Karpas-422 (cell line): ENCODE results near the gene IL1R1. TPM values are rescaled to one million over a fixed set of nuclear protein-coding genes. Genes with fewer than 3 reads are reported as not detected.

Experiments
- DNase-seq: peaks from one replicate; pipeline ENCODE4 v3.0.0-alpha.2; 2015
- H2AFZ ChIP-seq: fragments of 200-600 bp; sonication (generic); 2 replicates; pipeline ENCODE4 v1.6.1; 2014; ENCODE audit warnings: antibody characterized with exemption, low read length, mixed read lengths
- H3K27ac ChIP-seq: fragments of 200-600 bp; sonication (generic); 2 replicates; pipeline ENCODE4 v1.5.1; 2014; ENCODE audit warnings: mild to moderate bottlenecking, low read length, moderate library complexity
- H3K27me3 ChIP-seq: fragments of 200-600 bp; sonication (generic); 2 replicates; pipeline ENCODE4 v1.6.1; 2014; ENCODE audit warnings: low read length, mixed read lengths
- H3K36me3 ChIP-seq: fragments of 200-600 bp; sonication (generic); 2 replicates; pipeline ENCODE4 v1.6.1; 2014; ENCODE audit warnings: low read length, mixed read lengths; ENCODE audit not compliant: insufficient read depth
- H3K4me1 ChIP-seq: fragments of 200-600 bp; sonication (generic); 2 replicates; pipeline ENCODE4 v1.6.1; 2014; ENCODE audit warnings: mild to moderate bottlenecking, low read length, mixed read lengths
- H3K4me2 ChIP-seq: fragments of 200-600 bp; sonication (generic); 2 replicates; pipeline ENCODE4 v1.6.1; 2014; ENCODE audit warnings: low read length, low read depth, mild to moderate bottlenecking; ENCODE audit not compliant: poor library complexity, severe bottlenecking
- H3K4me3 ChIP-seq: fragments of 200-600 bp; sonication (generic); 2 replicates; pipeline ENCODE4 v1.5.1; 2014; ENCODE audit warnings: mild to moderate bottlenecking, antibody characterized with exemption, low read length, mixed read lengths
- H3K79me2 ChIP-seq: fragments of 200-600 bp; sonication (generic); 2 replicates; pipeline ENCODE4 v1.6.1; 2014; ENCODE audit warnings: mild to moderate bottlenecking, low read length, mixed read lengths
- H3K9ac ChIP-seq: fragments of 200-600 bp; sonication (generic); 2 replicates; pipeline ENCODE4 v1.6.0; 2014; ENCODE audit warnings: low read length
- H3K9me2 ChIP-seq: fragments of 200-600 bp; sonication (generic), shearing (Covaris generic); replicated peaks from 2 replicates; pipeline ENCODE4 v1.6.0; 2014; ENCODE audit warnings: mild to moderate bottlenecking, low read length, moderate library complexity; ENCODE audit not compliant: insufficient read depth
- H3K9me3 ChIP-seq: fragments of 300-700, 200-600 bp; sonication (generic); 2 replicates; pipeline ENCODE4 v1.6.1; 2014; ENCODE audit warnings: low read length, mixed read lengths
- H4K20me1 ChIP-seq: fragments of 200-600 bp; sonication (generic); 2 replicates; pipeline ENCODE4 v1.6.1; 2014; ENCODE audit warnings: mild to moderate bottlenecking, antibody characterized with exemption, low read length, low read depth; ENCODE audit not compliant: insufficient read depth
- total RNA-seq: library from RNA; depleted of rRNA; stranded (reverse); fragments of >200 nt; shearing (Covaris generic); gene quantifications from 2 replicates; pipeline ENCODE4 v1.2.3, GENCODE V29; 2014; ENCODE audit warnings: low replicate concordance

IL1R1 gene
- total RNA-seq, 1 experiment from 2014 or later = not detected

- H3K9ac ChIP-seq = no peak overlapping the region
- no peaks in the 10 kb centered on the region for H3K79me2 ChIP-seq
- no peaks in the 10 kb centered on the region for H3K9me2 ChIP-seq
- no peaks in the 10 kb centered on the region for H4K20me1 ChIP-seq
- no peak overlapping the region for H3K4me2 ChIP-seq
- no peaks in the 10 kb centered on the region for H3K36me3 ChIP-seq
- no peak overlapping the region for H3K27ac ChIP-seq
- no peaks in the 10 kb centered on the region; the same call in 1 of the 2 replicates for H3K9me3 ChIP-seq
- no peak for DNase-seq
- H3K4me3 ChIP-seq = no peak overlapping the region
- 0 out of 2 replicates have a peak, but pooled peaks cover 4% of the 10 kb centered on the region for H3K27me3 ChIP-seq
- H2AFZ ChIP-seq = no peak overlapping the region
- no peaks in the 10 kb centered on the region for H3K4me1 ChIP-seq
Observed at GRCh38 chr2:102138331-102138730, 4.2 kb upstream of the IL1R1 start.

- Histone ChIP-seq H3K4me2 (no peak overlapping the region), H3K9me2 (no peaks in the 10 kb centered on the region), H3K79me2 (no peaks in the 10 kb centered on the region), H2AFZ (no peak overlapping the region), H3K27ac (no peak overlapping the region), H3K36me3 (no peaks in the 10 kb centered on the region), H3K4me1 (no peaks in the 10 kb centered on the region), H3K9me3 (peaks cover 6% of the 10 kb centered on the region), H4K20me1 (no peaks in the 10 kb centered on the region), H3K27me3 (0 out of 2 replicates have a peak, but pooled peaks cover 4% of the 10 kb centered on the region), H3K9ac (no peak overlapping the region), H3K4me3 (no peak overlapping the region)
- no peak for DNase-seq
Observed at GRCh38 chr2:102139851-102140250, 2.7 kb upstream of the IL1R1 start.

GRCh38 chr2:102140377-102140776, 2.2 kb upstream of the IL1R1 start:
- no peak for DNase-seq
- Histone ChIP-seq H3K27me3 (0 out of 2 replicates have a peak, but pooled peaks cover 4% of the 10 kb centered on the region), H3K4me1 (no peaks in the 10 kb centered on the region), H3K4me2 (no peak overlapping the region), H3K9ac (no peak overlapping the region), H2AFZ (no peak overlapping the region), H3K27ac (no peak overlapping the region), H3K9me3 (peaks cover 7% of the 10 kb centered on the region), H3K9me2 (no peaks in the 10 kb centered on the region), H3K79me2 (no peaks in the 10 kb centered on the region), H3K36me3 (no peaks in the 10 kb centered on the region), H3K4me3 (no peak overlapping the region), H4K20me1 (no peaks in the 10 kb centered on the region)

GRCh38 chr2:102141011-102141943, 1.3 kb upstream of the IL1R1 start:
- Histone ChIP-seq H3K4me3 (no peak overlapping the region), H2AFZ (no peak overlapping the region), H3K27me3 (0 out of 2 replicates have a peak, but pooled peaks cover 4% of the 10 kb centered on the region), H3K4me1 (no peaks in the 10 kb centered on the region), H3K9me3 (peaks cover 13% of the 10 kb centered on the region), H4K20me1 (no peaks in the 10 kb centered on the region), H3K9me2 (no peaks in the 10 kb centered on the region), H3K9ac (no peak overlapping the region), H3K36me3 (no peaks in the 10 kb centered on the region), H3K4me2 (no peak overlapping the region), H3K27ac (no peak overlapping the region), H3K79me2 (no peaks in the 10 kb centered on the region)
- DNase-seq = no peak

- no peaks in the 10 kb centered on the region for H3K36me3 ChIP-seq
- DNase-seq = no peak
- H4K20me1 ChIP-seq = no peaks in the 10 kb centered on the region
- no peak overlapping the region for H3K4me2 ChIP-seq
- no peak overlapping the region for H3K27ac ChIP-seq
- no peaks in the 10 kb centered on the region for H3K4me1 ChIP-seq
- 0 out of 2 replicates have a peak, but pooled peaks cover 2% of the 10 kb centered on the region for H3K27me3 ChIP-seq
- no peak overlapping the region for H3K4me3 ChIP-seq
- H3K9me2 ChIP-seq = no peaks in the 10 kb centered on the region
- H3K9ac ChIP-seq = no peak overlapping the region
- no peaks in the 10 kb centered on the region for H3K79me2 ChIP-seq
- peaks cover 17% of the 10 kb centered on the region for H3K9me3 ChIP-seq
- H2AFZ ChIP-seq = no peak overlapping the region
Observed at GRCh38 chr2:102142829-102143449, 393 bp downstream of the IL1R1 start.

GRCh38 chr2:102143450-102143985, 972 bp downstream of the IL1R1 start:
- H2AFZ ChIP-seq = no peak overlapping the region
- no peak overlapping the region for H3K4me3 ChIP-seq
- peaks cover 17% of the 10 kb centered on the region for H3K9me3 ChIP-seq
- H3K27me3 ChIP-seq = 0 out of 2 replicates have a peak, but pooled peaks cover 2% of the 10 kb centered on the region
- H3K4me1 ChIP-seq = no peaks in the 10 kb centered on the region
- H3K79me2 ChIP-seq = no peaks in the 10 kb centered on the region
- H3K36me3 ChIP-seq = no peaks in the 10 kb centered on the region
- no peaks in the 10 kb centered on the region for H3K9me2 ChIP-seq
- no peak overlapping the region for H3K9ac ChIP-seq
- no peak for DNase-seq
- H3K4me2 ChIP-seq = no peak overlapping the region
- H4K20me1 ChIP-seq = no peaks in the 10 kb centered on the region
- no peak overlapping the region for H3K27ac ChIP-seq

GRCh38 chr2:102144128-102144527, 1.6 kb downstream of the IL1R1 start:
- Histone ChIP-seq H3K9me3 (peaks cover 17% of the 10 kb centered on the region), H3K36me3 (no peaks in the 10 kb centered on the region), H4K20me1 (no peaks in the 10 kb centered on the region), H3K79me2 (no peaks in the 10 kb centered on the region), H3K27me3 (0 out of 2 replicates have a peak, but pooled peaks cover 2% of the 10 kb centered on the region), H3K9me2 (no peaks in the 10 kb centered on the region), H2AFZ (no peak overlapping the region), H3K27ac (no peak overlapping the region), H3K9ac (no peak overlapping the region), H3K4me2 (no peak overlapping the region), H3K4me3 (no peak overlapping the region), H3K4me1 (no peaks in the 10 kb centered on the region)
- no peak for DNase-seq

- Histone ChIP-seq H3K27ac (no peak overlapping the region), H3K4me1 (no peaks in the 10 kb centered on the region), H3K27me3 (0 out of 2 replicates have a peak, but pooled peaks cover 2% of the 10 kb centered on the region), H3K9me3 (peaks cover 17% of the 10 kb centered on the region), H3K79me2 (no peaks in the 10 kb centered on the region), H3K9ac (no peak overlapping the region), H4K20me1 (no peaks in the 10 kb centered on the region), H3K36me3 (no peaks in the 10 kb centered on the region), H3K4me3 (no peak overlapping the region), H2AFZ (no peak overlapping the region), H3K4me2 (no peak overlapping the region), H3K9me2 (no peaks in the 10 kb centered on the region)
- no peak for DNase-seq
Observed at GRCh38 chr2:102145107-102145506, 2.6 kb downstream of the IL1R1 start.
